Measurements from ENCODE around the gene WWP2. TPM values are rescaled to one million over a fixed set of nuclear protein-coding genes. Genes with fewer than 3 reads are reported as not detected.
"Not testable (repeated sequence)": the region's sequence is repeated elsewhere in the genome, so short reads cannot be mapped to it uniquely, and the experiment has no call there.

The WWP2 gene
- total and polyA plus RNA-seq, 4 donors, result 59.0 to 144 (median 138) TPM

DNA sequence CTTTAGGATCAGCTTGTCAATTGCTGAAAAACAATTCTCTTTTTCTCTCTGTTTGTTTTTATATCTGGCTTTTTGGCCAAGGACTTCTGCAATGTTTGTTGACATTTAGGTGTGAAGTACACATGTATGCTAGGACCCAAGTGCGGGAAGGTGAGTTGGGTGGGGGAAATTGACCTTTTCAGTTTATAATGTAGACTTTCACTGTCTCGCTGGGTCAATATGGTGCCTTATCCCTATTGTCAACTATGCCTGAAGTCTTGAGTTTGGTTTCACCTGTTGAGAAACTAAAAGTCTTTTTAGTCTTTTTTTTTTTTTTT, 9.5 kb downstream of the WWP2 start:
- DNase-seq (no peak), ATAC-seq (ENCODE audit: low FRiP score) (no peak)
- Histone ChIP-seq H3K27ac (ENCODE audit: low read depth in 1 of 2, low read length in 2 of 2) (no peak overlapping the region), H3K27me3 (ENCODE audit: control insufficient read depth in 1 of 2, insufficient read depth in 2 of 2, low read length in 1 of 2) (no peaks in the 10 kb centered on the region), H3K36me3 (ENCODE audit: control insufficient read depth in 1 of 2, insufficient read depth in 2 of 2, low read length in 1 of 2) (no peaks in the 10 kb centered on the region), H3K4me1 (ENCODE audit: control insufficient read depth in 1 of 2, insufficient read depth in 2 of 2, low read length in 2 of 2) (no peaks in the 10 kb centered on the region), H3K4me3 (ENCODE audit: low read length in 2 of 2) (no peak overlapping the region), H3K9me3 (ENCODE audit: control insufficient read depth, low read length) (peaks cover 2% of the 10 kb centered on the region)
- 96 to 100% methylated on average over 2 of the region's 2 CpGs for WGBS, 2 donors
- intact Hi-C loops (cut with DNase I), result no loop called here

DNA sequence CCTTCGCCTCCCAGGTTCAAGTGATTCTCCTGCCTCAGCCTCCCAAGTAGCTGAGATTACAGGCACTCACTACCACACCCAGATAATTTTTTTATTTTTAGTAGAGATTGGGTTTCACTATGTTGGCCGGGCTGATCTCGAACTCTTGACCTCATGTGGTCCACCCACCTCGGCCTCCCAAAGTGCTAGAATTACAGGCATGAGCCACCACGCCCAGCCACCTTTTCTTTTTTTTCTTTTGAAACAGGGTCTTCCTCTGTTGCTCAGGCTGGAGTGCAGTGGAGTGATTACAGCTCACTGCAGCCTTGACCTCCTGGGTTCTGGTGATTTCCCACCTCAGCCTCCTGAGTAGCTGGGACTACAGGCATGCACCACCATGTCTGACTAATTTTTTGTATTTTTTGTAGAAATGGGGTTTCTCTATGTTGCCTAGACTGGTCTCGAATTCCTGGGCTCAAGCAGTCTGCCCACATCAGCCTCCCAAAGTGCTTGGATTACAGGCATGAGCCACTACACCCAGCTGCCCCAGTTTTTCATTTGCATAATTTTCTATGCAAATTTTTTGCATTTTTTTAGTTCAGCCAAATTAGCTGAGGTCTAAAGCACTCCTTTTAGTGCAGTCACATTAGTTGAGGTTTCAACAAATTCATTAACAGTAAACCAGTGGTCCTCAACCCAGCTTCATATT, 11.3 kb downstream of the WWP2 start:
- ATAC-seq (ENCODE audit: low FRiP score) (no peak), DNase-seq (no peak)
- Histone ChIP-seq H3K27ac (ENCODE audit: low read depth in 1 of 2, low read length in 2 of 2) (no peak overlapping the region), H3K4me3 (ENCODE audit: low read length in 2 of 2) (no peak overlapping the region), H3K36me3 (ENCODE audit: control insufficient read depth in 1 of 2, insufficient read depth in 2 of 2, low read length in 1 of 2) (no peaks in the 10 kb centered on the region), H3K4me1 (ENCODE audit: control insufficient read depth in 1 of 2, insufficient read depth in 2 of 2, low read length in 2 of 2) (no peaks in the 10 kb centered on the region), H3K9me3 (ENCODE audit: control insufficient read depth, low read length) (peaks cover 2% of the 10 kb centered on the region), H3K27me3 (ENCODE audit: control insufficient read depth in 1 of 2, insufficient read depth in 2 of 2, low read length in 1 of 2) (no peaks in the 10 kb centered on the region)
- intact Hi-C loops (cut with DNase I), result no loop called here
- 91 to 94% methylated on average over 6 of the region's 6 CpGs for WGBS, 2 donors

DNA sequence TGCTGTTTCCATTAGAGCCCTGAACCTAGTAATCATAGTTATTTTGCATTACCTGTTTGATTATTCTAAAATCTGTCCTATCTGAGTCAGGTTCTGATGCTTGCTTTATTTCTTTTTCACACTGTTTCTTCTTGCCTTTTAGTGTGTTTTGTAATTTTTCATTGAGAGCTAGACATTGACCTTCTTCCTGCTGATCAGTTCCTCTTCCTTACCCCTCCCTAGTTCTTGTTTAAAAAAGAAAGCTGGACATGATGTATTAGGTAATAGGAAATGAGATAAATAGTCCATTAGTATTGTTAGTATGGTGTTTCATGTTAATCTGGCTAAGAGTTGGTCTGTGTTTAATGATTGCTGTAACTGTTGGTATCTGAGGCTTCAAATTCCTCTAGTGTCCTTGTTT, 13.4 kb downstream of the WWP2 start:
- H3K4me3 ChIP-seq (ENCODE audit: low read length in 2 of 2), result no peak overlapping the region
- intact Hi-C loops (cut with DNase I), result no loop called here
- H3K27ac ChIP-seq (ENCODE audit: low read depth in 1 of 2, low read length in 2 of 2), result no peak overlapping the region
- no peaks in the 10 kb centered on the region for H3K27me3 ChIP-seq (ENCODE audit: control insufficient read depth in 1 of 2, insufficient read depth in 2 of 2, low read length in 1 of 2)
- no peak for DNase-seq
- H3K9me3 ChIP-seq (ENCODE audit: control insufficient read depth, low read length), result peaks cover 2% of the 10 kb centered on the region
- no peaks in the 10 kb centered on the region for H3K4me1 ChIP-seq (ENCODE audit: control insufficient read depth in 1 of 2, insufficient read depth in 2 of 2, low read length in 2 of 2)
- H3K36me3 ChIP-seq (ENCODE audit: control insufficient read depth in 1 of 2, insufficient read depth in 2 of 2, low read length in 1 of 2), result no peaks in the 10 kb centered on the region
- no peak for ATAC-seq (ENCODE audit: low FRiP score)

- WGBS, 2 donors, result 85 to 88% methylated on average over 2 of the region's 2 CpGs
- Histone ChIP-seq H3K27me3 (ENCODE audit: control insufficient read depth in 1 of 2, insufficient read depth in 2 of 2, low read length in 1 of 2) (no peaks in the 10 kb centered on the region), H3K4me3 (ENCODE audit: low read length in 2 of 2) (no peak overlapping the region), H3K27ac (ENCODE audit: low read depth in 1 of 2, low read length in 2 of 2) (no peak overlapping the region), H3K9me3 (ENCODE audit: control insufficient read depth, low read length) (peaks cover 2% of the 10 kb centered on the region), H3K4me1 (ENCODE audit: control insufficient read depth in 1 of 2, insufficient read depth in 2 of 2, low read length in 2 of 2) (no peaks in the 10 kb centered on the region), H3K36me3 (ENCODE audit: control insufficient read depth in 1 of 2, insufficient read depth in 2 of 2, low read length in 1 of 2) (no peaks in the 10 kb centered on the region)
- ATAC-seq (ENCODE audit: low FRiP score) (no peak), DNase-seq (no peak)
- intact Hi-C loops (cut with DNase I), result no loop called here
Measured at GRCh38 chr16:69779724-69780123, 17.6 kb downstream of the WWP2 start.

GRCh38 chr16:69781118-69781517, 19.0 kb downstream of the WWP2 start:
- Histone ChIP-seq H3K27me3 (ENCODE audit: control insufficient read depth in 1 of 2, insufficient read depth in 2 of 2, low read length in 1 of 2) (no peaks in the 10 kb centered on the region), H3K4me1 (ENCODE audit: control insufficient read depth in 1 of 2, insufficient read depth in 2 of 2, low read length in 2 of 2) (no peaks in the 10 kb centered on the region), H3K27ac (ENCODE audit: low read depth in 1 of 2, low read length in 2 of 2) (no peak overlapping the region), H3K9me3 (ENCODE audit: control insufficient read depth, low read length) (no peaks in the 10 kb centered on the region), H3K4me3 (ENCODE audit: low read length in 2 of 2) (no peak overlapping the region), H3K36me3 (ENCODE audit: control insufficient read depth in 1 of 2, insufficient read depth in 2 of 2, low read length in 1 of 2) (no peaks in the 10 kb centered on the region)
- intact Hi-C loops (cut with DNase I), result no loop called here
- ATAC-seq (ENCODE audit: low FRiP score) (no peak), DNase-seq (no peak)
- WGBS, 2 donors, result 78 to 81% methylated on average over 3 of the region's 3 CpGs

DNA sequence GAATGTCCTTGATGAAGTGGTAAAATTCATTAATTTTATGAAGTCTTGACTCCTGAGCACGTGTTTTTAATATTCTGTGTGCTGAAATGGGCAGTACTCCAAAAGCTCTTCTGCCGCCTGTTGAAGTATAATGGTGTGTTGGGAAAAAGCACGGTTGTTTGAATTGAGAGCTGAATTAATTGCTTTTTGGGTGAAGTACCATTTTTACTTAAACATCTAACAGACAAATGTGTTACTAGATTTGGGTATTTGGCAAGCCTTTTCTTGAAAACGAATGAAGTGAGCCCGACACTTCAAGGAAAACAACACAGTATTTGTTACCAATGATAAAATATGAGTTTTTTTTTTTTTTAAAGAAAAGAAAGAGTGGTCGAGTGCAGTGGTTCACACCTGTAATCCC, 22.5 kb downstream of the WWP2 start:
- intact Hi-C loops (cut with DNase I), result no loop called here
- H3K4me1 ChIP-seq (ENCODE audit: control insufficient read depth in 1 of 2, insufficient read depth in 2 of 2, low read length in 2 of 2), result no peaks in the 10 kb centered on the region

GRCh38 chr16:69787883-69788282, 25.8 kb downstream of the WWP2 start:
- DNase-seq (no peak), ATAC-seq (ENCODE audit: low FRiP score) (no peak)
- Histone ChIP-seq H3K27ac (ENCODE audit: low read depth in 1 of 2, low read length in 2 of 2) (no peak overlapping the region), H3K4me1 (ENCODE audit: control insufficient read depth in 1 of 2, insufficient read depth in 2 of 2, low read length in 2 of 2) (no peaks in the 10 kb centered on the region), H3K36me3 (ENCODE audit: control insufficient read depth in 1 of 2, insufficient read depth in 2 of 2, low read length in 1 of 2) (peaks cover 1 to 7% of the 10 kb centered on the region in 2 donors), H3K27me3 (ENCODE audit: control insufficient read depth in 1 of 2, insufficient read depth in 2 of 2, low read length in 1 of 2) (no peaks in the 10 kb centered on the region), H3K4me3 (ENCODE audit: low read length in 2 of 2) (no peak overlapping the region), H3K9me3 (ENCODE audit: control insufficient read depth, low read length) (no peaks in the 10 kb centered on the region)
- WGBS, 2 donors, result 92 to 96% methylated on average over 4 of the region's 4 CpGs
- intact Hi-C loops (cut with DNase I), result no loop called here

More for the DNA sequence above, 22.5 kb downstream of the WWP2 start:
- no peak for DNase-seq
- no peak for ATAC-seq (ENCODE audit: low FRiP score)
- H3K9me3 ChIP-seq (ENCODE audit: control insufficient read depth, low read length), result no peaks in the 10 kb centered on the region
- WGBS, 2 donors, result 79 to 82% methylated on average over 6 of the region's 6 CpGs
- no peaks in the 10 kb centered on the region for H3K27me3 ChIP-seq (ENCODE audit: control insufficient read depth in 1 of 2, insufficient read depth in 2 of 2, low read length in 1 of 2)
- peaks cover 1 to 7% of the 10 kb centered on the region in 2 donors for H3K36me3 ChIP-seq (ENCODE audit: control insufficient read depth in 1 of 2, insufficient read depth in 2 of 2, low read length in 1 of 2)
- no peak overlapping the region for H3K4me3 ChIP-seq (ENCODE audit: low read length in 2 of 2)
- H3K27ac ChIP-seq (ENCODE audit: low read depth in 1 of 2, low read length in 2 of 2), result no peak overlapping the region

DNA sequence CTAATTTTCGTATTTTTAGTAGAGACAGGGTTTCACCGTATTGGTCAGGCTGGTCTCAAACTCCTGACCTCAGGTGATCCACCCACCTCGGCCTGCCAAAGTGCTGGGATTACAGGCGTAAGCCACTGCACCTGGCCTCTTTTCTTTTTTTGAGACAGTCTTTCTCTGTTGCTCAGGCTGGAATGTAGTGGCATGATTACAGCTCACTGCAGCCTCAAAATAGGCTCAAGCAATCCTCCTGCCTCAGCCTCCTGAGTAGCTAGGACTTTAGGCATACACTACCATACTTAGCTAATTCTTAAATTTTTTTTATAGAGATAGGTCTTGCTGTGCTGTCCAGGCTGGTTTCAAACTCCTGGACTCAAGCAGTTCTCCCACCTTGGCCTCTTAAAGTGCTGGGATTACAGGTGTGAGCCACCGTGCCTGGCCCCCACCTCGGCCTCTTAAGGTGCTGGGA, 29.3 kb downstream of the WWP2 start:
- H3K9me3 ChIP-seq (ENCODE audit: control insufficient read depth, low read length); H3K4me3 ChIP-seq (ENCODE audit: low read length in 2 of 2); DNase-seq; H3K27ac ChIP-seq (ENCODE audit: low read depth in 1 of 2, low read length in 2 of 2); ATAC-seq (ENCODE audit: low FRiP score); intact Hi-C loops (cut with DNase I); H3K27me3 ChIP-seq (ENCODE audit: control insufficient read depth in 1 of 2, insufficient read depth in 2 of 2, low read length in 1 of 2); H3K4me1 ChIP-seq (ENCODE audit: control insufficient read depth in 1 of 2, insufficient read depth in 2 of 2, low read length in 2 of 2); H3K36me3 ChIP-seq (ENCODE audit: control insufficient read depth in 1 of 2, insufficient read depth in 2 of 2, low read length in 1 of 2): not testable (repeated sequence)
- 94 to 97% methylated on average over 6 of the region's 6 CpGs for WGBS, 2 donors

- Histone ChIP-seq H3K27me3 (ENCODE audit: control insufficient read depth in 1 of 2, insufficient read depth in 2 of 2, low read length in 1 of 2) (no peaks in the 10 kb centered on the region), H3K36me3 (ENCODE audit: control insufficient read depth in 1 of 2, insufficient read depth in 2 of 2, low read length in 1 of 2) (peaks cover 0 to 2% of the 10 kb centered on the region in 2 donors), H3K9me3 (ENCODE audit: control insufficient read depth, low read length) (no peaks in the 10 kb centered on the region), H3K4me3 (ENCODE audit: low read length in 2 of 2) (no peak overlapping the region), H3K27ac (ENCODE audit: low read depth in 1 of 2, low read length in 2 of 2) (no peak overlapping the region), H3K4me1 (ENCODE audit: control insufficient read depth in 1 of 2, insufficient read depth in 2 of 2, low read length in 2 of 2) (no peaks in the 10 kb centered on the region)
- no peak for DNase-seq
- no peak for ATAC-seq (ENCODE audit: low FRiP score)
- intact Hi-C loops (cut with DNase I), result no loop called here
- WGBS, 2 donors, result 91 to 95% methylated on average over 4 of the region's 4 CpGs
Measured at GRCh38 chr16:69793526-69793925, 31.4 kb downstream of the WWP2 start.

Measured in aorta (tissue), 5 donors.